ENCODE data around the gene TCF7L2.
A peak's percentile ranks its signal among the peaks of the same experiment; 100 is the strongest.

Gene TCF7L2

DNA sequence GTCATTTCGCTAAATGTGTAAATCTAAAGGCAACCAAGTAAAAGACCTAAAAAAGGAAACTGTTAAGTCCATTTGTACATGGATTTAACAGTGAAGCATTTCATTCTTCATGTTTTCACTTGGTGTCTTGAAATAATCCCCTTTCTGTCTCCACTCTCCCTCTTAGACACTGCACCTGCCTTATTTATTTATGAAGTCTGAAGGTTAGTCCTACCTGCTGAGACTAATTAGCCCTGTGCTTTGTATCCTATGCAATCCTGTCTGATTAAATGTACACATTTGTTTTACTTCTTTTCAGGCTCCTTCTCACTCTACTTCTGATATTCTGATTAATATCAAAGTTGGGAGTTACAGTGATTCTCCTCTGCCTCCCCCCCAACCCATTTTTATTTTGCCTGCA lies 1.9 kb upstream of the TCF7L2 start:
- no peak for DNase-seq

DNA sequence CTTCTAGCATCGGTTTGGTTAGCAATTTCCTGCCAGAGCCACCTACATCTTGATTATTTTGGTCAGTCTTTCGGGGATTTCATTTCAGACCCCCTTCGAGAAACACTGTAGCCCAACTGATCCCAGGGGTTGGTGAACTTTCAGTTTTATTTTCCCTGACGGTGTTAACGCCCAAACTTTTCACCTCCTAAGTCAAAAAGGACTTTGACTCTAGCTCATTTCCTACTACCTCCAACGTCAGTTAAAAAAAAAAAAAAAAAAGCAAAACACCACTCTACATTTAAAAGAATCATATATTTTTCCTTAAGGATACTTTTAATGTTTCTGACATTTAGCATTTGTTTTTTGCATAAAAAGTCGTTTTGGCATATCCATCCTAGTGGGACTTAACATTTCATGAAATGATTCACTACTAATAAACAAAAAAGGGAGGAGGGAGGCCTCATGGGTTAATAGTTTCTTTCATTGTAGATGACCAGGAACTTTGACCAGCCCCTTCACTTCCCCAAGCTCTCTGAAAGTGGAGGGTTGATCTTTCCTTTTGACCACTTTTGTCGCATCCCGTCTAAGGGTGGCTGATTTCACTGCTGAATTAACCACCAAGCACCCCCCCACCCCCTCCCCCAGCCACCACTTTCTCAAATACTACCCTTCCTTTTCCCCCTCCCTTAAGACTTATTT lies 764 bp upstream of the TCF7L2 start:
- DNase-seq, result peak; percentile 69

DNA sequence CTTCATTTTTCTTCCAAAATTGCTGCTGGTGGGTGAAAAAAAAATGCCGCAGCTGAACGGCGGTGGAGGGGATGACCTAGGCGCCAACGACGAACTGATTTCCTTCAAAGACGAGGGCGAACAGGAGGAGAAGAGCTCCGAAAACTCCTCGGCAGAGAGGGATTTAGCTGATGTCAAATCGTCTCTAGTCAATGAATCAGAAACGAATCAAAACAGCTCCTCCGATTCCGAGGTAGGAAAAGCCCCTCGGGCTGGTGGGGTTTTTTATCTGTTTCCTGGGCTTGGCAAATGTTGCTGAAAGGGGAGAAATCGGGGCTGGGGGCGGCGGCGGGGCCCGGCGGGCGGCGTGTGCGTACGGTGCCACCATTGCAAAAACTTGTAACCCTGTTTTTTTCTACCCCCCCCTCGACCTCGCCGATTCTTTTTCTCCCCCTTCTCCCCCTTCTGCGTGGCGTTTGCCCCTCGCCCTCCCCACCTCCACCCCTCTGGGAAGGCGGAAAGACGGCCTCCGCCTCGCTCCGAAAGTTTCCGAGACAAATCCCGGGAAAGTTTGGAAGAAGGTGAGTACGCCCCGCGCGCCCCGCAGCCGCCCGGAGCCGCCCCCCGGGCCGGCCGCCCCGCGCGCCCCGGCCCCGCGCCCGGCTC lies 789 bp downstream of the TCF7L2 start:
- DNase-seq, result peak; percentile 64

DNA sequence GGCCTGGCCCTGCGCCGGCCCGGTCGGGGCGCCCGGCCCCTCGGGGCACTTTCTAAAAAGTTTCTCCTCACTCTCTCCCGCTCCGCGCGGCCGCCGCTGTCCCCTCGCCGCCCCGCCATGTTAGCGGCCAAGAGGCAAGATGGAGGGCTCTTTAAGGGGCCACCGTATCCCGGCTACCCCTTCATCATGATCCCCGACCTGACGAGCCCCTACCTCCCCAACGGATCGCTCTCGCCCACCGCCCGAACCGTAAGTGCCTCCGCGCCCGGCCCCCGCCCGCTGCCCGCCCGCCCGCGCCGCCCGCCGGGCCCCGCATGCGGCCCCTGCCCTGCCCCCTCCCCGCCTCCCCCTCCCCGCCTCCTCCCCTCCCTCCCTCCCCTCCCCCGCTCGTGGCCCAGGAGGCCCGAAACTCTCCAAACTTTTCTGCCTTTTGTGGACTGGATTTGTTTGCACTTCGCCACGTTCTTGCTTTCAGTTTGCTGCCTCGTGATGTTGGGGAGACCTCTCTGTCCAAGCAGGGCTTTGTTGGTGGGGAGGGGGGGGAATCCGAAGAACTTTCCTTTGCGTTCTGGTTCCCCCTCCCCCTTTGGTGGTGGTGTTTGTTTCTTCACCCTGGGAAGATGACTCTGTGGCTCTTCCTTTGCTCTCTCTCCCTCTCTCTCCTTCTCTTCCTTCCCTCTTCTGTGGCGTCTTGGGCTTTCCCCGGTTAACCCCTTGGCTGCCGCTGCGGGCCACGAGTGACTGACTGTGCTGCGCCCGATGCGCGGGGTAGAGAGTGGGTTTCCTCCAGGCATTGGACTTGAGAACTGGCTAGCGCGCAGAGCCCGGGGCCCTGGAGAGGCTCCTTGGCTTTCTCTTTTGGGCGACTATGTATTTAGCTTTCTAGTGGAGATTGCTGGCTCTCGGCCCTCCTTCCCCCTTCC lies 1.6 kb downstream of the TCF7L2 start:
- peak; percentile 70 for DNase-seq

DNA sequence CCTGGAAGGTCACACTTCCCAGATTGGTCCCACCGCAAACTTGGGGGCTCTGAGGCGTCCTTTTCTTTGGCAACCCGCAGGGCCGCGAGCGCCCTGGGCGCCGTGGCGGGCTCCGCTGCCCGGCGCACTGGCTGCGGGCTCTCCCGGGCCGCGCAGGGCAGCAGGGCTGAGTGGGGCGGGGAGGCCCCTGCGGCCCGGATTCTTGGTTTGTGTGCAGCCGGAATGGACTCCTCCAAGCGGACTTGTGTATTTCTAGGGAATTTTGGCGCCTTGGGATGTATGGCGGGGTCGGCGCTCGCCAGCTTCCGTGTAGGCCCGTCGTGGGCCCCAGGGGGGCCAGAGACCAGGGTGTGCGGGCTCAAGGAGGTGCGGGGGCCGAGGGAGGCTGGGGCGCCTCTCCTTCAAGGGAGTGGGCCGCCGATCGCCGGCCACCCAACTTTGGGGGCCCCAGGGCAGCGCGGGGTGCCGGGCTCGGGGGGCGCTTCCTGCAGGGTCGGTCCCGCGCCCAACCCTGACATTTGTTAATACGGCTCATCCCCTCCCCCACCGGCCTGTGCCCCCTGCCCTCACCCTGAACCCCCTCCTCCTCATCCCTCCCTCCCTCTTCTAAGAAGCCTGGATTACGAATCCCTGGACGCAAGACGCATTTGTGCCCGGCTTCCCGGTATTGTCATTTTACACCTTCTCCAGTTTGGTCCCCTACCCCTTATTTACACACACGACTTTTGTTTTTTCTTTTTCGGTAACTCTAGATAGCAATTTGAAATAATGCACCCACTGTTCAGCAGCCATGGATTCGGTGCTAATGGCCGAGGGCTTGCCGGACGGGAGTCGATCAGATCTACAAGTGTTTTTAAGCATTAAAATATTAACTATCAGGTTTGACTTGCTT lies 2.5 kb downstream of the TCF7L2 start:
- peak; percentile 64 for DNase-seq

DNA sequence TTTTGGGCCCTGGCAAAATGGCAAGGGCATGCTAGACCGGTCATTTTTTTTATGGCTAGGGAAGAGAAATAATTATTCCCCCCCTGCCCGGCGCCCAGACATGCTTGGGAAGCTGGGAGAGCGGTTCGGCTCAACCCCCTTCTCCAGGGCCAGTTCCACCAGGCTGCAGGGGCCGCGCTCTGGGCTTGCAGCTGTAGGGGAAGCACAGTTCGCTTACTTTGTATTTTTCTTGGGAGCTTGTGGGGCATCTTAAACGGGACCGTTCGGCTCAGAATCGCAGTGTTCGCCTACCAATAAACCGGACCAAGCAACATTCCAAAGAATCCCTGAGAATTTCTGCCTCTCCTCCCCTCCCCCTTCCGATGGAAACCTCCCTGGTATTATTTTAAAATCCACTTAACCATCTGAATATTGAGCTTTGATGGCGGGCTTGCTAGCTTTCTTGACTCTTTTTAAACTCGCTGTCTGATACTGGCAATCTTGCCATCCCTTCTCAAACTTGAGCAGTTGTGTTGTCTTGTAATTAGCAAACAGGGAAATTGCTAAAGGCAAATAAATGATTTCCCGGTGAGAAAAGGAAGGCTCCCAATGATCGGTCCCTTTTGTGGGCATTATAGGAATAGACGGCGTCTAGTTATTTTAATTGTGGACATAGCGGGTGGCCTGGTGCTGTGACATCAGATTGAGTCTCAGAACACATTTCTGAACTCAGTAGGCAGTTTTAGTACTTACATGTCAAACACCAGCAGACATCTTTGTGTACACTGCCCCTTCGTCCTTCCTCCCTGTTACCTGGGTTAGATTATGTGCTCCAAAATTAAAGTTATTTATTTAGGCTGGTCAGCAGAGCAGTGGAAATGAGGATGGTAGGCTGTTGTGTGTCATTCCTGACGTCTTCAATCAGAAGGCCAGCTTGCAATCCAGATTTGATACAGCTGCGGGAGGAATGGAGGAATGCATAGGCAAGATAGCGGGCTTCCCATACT lies 3.4 kb downstream of the TCF7L2 start:
- DNase-seq, result peak; percentile 47

DNA sequence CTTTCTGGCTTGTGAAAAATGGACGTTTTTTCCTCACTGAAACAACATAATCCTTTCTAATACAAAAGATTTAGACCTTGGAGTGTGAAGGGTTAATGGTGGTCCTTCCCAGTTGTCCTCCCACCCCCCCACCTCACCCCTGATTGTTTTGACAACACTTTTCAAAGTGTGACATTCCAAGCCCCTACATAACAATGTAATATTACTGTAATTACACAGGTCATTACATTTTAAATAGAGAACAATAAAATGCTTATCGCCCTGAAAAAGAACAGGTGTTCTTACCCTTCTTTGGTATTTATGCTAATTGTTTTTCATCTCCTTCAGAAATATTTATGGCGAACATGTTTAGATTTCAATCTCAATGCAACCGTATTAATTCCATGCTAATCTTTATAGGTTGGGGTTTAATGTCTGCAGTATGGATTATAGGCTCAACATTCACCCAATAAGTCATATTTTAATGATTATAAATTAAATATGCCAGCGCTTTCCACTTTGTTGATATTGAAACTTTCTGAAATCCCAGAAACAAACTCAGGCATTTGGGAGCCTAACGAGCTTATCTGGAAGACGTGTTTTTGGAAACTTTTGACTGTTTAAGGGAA lies 5.0 kb downstream of the TCF7L2 start:
- DNase-seq, result no peak

DNA sequence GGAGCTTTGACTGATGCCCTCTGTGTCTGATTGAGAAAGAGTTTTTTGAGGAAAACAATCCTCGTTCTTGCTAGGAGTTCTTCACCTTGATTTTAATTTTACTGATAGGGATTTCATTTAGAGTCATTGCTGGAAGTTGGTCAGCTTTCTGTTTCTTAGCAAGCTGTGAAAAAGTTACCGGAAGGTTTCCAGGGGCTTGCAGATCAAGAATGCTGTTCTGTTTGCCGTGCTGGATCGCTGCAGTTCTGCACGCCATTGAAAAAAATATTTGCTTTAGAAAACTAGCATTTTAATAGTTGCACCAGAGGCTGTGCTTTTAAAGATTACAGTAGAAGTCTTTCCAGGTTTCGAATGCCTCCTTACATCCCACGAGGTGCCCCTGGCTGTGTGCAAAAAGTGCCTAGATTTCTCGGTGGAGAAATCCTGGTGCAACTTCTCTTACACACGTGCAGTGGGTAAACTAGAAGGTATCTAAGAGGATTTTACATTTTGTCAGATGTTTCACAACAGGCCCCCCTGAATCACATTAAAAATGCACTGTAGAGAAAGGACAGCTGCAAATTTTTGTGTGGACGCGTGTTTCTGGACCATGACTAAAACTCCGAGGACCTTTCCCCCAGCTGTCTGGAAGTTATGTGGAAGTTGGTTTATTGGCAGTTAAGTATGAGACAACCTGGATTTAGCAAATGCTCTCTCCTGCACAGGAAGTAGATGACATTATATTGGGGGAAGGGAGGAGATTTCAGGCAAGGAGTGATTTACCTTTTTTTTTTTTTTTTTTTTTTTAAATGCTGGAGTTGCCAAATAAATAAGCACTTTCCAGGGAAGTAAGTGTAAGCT lies 5.8 kb downstream of the TCF7L2 start:
- peak; percentile 42 for DNase-seq

DNA sequence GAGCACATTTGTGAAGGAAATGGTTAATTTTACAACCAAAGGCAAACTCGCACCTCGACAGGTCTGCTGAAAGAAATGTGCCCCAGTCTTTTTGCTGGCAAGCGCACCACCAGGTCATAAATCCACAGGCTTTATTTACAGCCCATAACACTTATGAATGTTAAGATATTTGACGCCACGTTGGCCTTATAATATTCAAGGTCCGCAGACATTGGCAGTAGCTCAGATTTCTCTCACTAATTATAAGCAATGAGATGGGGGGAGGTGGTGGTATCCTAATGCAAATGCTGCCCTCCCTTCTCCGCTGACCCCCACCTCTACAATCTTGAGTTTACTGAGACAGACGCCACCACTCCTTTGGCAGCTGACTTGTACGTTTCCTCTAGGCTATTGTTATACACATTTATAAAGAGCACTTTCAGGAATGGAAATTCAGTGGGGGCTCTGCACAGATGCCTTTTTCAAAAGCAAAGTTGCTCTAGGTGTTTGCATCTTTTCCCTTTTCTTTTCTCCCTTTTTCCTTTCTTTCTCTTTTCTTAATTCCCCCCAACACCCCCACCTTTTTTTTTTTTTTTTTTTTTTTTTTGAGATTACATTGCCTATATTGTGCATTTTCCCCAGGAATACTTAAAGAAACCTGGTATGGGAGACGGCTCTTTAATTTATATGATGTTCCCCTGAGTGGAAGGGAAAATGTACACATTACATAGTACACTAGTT lies 6.7 kb downstream of the TCF7L2 start:
- no peak for DNase-seq

DNA sequence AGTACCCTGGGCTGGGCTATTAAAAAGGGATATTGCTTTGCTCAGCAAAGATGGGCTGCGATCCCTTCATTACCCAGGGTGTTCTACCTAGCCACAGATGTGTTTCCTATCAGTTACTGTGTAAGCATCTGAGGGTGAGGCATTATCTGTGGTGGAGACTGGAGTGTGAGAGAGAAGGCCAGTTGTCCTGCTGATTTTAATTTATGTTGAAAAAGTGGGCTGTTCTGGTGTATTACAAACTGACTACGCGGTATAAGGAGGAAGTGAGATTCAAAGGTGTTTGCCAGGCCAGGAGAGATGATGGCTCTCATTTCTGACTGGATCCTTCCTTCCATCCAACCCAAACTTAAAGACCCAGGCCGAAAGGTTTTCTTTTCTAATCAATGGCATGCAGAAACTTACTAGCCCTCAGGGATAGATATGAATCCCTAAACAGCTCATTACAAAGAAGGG lies 7.6 kb downstream of the TCF7L2 start:
- no peak for DNase-seq

DNA sequence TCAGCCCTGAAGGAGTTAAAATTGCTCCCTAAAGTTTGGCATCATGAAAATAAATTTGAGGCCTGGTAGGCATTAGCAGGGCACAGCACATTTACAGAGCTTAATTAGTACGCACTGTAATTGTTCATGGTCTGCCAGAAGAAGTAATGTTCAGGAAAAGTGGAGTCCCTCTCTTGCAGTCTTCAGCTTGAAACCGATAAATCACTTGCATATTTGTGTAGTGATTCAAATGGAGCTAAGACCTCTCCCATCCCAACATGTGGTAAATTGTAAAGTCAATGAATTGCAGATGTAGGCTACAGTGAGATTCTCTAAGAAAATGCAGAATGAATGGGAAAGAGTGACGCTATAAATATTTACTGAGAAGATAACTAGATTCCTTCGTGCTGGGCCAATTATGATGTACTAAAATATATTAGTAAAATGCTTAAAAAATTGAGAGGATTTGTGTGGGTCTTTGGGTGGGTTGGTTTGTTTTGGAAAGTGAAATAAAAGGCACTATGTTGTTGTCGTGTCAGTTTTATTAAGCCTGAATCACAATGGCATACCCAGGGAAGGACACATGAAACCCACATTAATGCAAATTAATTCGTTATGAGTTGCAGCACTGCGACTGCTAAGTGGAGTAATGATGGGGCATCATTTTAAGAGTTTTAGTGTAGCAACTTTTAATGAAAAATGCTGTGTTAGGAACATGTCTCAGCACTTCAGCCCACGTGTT lies 8.4 kb downstream of the TCF7L2 start:
- no peak for DNase-seq

DNA sequence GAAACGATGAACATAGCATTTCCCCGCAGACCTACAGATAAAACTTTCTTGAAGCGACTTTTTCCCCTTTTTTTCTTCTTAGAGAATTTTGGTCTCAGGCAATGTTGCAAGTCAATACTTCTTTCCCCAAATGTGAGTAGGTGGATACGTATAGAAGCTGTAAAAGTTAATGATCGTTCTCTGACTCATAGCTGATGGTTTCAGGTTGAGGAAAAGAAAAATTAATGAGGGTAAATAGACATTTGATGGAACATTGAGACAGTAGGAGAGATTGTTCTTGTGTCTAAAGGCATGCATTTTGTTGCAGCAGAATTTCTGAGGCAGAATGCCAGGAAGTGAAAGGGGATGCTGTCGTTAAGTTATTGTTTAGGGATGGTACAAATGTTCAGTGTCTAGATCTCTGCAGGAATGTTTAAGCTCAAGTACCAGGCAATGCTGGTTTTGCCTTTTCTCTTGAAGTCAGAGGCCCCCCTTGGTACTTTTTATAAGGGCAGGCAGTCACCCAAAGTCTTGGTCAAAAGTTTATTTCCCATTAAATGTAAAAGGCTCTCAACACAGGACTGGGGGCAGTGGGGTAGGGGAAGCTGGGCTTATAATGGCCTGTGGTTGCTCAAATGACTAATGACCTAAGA lies 9.3 kb downstream of the TCF7L2 start:
- DNase-seq, result no peak

DNA sequence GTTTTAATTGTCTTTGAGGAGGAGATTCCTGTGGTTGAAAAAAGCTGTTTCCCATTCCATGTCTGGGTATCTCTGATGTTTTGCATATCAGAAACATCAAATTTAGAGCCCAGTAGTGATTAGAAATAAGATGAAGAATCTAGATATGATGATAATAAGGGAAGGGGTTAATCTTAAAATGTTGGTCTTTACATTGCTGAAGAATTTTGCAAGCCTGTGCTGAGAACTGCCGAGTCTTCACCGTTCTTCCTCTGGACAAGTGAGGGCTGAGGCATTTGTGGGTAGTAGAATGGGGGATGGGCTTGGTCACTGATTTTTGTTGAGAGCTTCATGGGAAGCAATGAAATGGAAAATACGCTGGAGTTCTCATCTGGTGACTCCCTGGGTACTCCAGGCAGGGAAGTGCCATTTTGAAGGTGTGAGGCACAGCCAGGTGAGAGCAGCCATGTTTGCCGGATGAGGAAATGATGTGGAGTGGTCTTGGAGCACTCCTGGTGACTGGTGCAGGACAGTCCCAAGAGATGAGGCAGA lies 10.2 kb downstream of the TCF7L2 start:
- no peak for DNase-seq

DNA sequence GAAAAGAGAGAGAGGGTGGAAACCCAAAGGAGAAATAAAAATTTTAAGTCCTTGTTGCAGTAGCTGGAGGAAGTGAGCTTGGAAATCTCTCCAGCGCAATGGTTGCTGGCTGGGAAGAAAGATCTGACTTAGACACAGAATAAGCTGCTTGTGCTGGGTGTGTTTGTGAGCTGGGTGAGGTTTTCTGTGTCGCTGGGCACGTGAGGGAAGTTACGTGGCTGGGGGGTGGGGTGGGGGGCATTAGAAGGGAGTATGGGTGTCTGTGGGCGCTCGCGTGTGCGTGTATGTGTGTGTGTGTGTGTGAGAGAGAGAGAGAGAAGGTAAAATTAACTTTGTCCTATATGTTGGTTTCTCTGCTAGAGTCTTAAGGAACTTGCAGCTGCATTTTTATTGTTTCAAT lies 11.6 kb downstream of the TCF7L2 start:
- DNase-seq, result no peak

DNA sequence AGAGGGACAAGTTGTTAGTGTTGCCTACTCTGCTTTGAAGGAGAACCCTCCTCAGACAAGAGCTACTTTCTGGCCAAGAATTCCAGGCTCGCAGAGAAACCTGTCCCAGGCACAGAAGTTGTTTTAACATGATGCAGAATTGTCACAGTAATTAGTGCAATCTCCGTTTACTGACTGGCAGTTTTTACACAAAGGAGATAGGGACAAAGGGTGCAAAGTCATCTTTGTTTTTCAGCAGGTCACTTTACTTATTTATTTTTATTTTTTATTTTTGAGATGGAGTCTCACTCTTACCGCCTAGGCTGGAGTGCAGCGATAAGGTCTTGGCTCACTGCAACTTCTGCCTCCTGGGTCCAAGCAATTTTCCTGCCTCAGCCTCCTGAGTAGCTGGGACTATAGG lies 12.3 kb downstream of the TCF7L2 start:
- DNase-seq, result no peak

DNA sequence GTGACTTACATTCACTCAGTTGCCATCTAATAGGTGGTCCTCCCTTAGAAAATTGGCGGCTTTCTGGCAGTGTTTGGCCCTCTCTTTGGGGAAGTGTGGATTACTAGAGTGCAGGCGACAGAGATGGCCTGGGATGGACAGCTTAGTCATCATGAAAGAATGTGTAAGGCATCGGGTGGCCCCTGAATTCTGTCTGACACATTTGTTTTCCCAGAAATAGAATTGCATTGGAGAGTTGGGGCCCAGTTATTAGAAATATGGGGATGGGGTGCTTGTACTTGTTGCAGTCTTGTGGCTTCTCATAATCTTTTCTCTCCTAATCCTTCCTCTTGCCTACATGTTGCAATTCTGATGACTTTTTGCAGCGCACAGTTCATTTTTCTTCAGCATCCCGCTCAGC lies 13.8 kb downstream of the TCF7L2 start:
- DNase-seq, result no peak

DNA sequence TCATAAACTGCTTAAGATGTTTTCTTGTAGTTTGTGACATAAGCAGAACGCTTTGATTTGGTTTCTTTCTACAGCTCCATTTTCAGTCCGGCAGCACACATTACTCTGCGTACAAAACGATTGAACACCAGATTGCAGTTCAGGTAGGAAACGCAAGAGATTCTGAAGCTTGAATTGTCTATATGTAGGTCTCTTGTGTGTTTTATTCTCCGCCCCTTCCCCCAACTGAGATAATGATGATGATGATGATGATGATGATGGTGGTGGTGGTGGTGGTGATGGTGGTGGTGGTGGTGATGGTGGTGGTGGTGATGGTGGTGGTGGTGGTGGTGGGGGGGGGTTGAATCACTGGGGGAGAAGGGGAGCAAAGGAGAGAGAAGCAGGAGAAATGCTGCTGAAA lies 14.4 kb downstream of the TCF7L2 start:
- DNase-seq, result no peak
